BLaER1 (cell line): Measurements from ENCODE around the gene LHPP.
A peak's percentile ranks its signal among the peaks of the same experiment; 100 is the strongest.

Source experiments
- H3K27ac ChIP-seq: shearing (Covaris generic); formaldehyde crosslinking; 2 replicates; pipeline ENCODE4 v1.8.1; 2022
- H3K27me3 ChIP-seq: shearing (Covaris generic); formaldehyde crosslinking; 2 replicates; pipeline ENCODE4 v1.8.1; 2022
- H3K36me3 ChIP-seq: shearing (Covaris generic); formaldehyde crosslinking; 2 replicates; pipeline ENCODE4 v1.8.1; 2022
- H3K4me1 ChIP-seq: shearing (Covaris generic); formaldehyde crosslinking; 2 replicates; pipeline ENCODE4 v1.8.1; 2022
- H3K4me2 ChIP-seq: shearing (Covaris generic); formaldehyde crosslinking; 2 replicates; pipeline ENCODE4 v1.8.1; 2022
- H3K4me3 ChIP-seq: shearing (Covaris generic); formaldehyde crosslinking; 2 replicates; pipeline ENCODE4 v1.8.1; 2022
- H3K9ac ChIP-seq: shearing (Covaris generic); formaldehyde crosslinking; 2 replicates; pipeline ENCODE4 v1.8.1; 2022
- H3K9me3 ChIP-seq: shearing (Covaris generic); formaldehyde crosslinking; 2 replicates; pipeline ENCODE4 v1.8.1; 2022
- H4K20me1 ChIP-seq: shearing (Covaris generic); formaldehyde crosslinking; 2 replicates; pipeline ENCODE4 v1.8.1; 2022
- Cebpa-rat ChIP-seq: shearing (Covaris generic); IDR thresholded peaks from 2 replicates; pipeline ENCODE4 v1.8.1; 2022

Gene LHPP

GRCh38 chr10:124624466-124624865 lies 162.8 kb downstream of the LHPP start:
- Histone ChIP-seq H3K4me1 (peaks cover 100% of the 10 kb centered on the region), H3K27ac (peak overlapping the region; percentile 35; the same call in 1 of the 2 replicates), H3K4me3 (no peak overlapping the region; the same call in 1 of the 2 replicates), H3K9ac (peak overlapping the region; percentile 8; the same call in 1 of the 2 replicates), H3K36me3 (peaks cover 6% of the 10 kb centered on the region; the same call in 1 of the 2 replicates), H3K9me3 (no peaks in the 10 kb centered on the region), H4K20me1 (peaks cover 100% of the 10 kb centered on the region), H3K4me2 (peak overlapping the region; percentile 96), H3K27me3 (peaks cover 41% of the 10 kb centered on the region)
- TF ChIP-seq Cebpa-rat = no peak

DNA sequence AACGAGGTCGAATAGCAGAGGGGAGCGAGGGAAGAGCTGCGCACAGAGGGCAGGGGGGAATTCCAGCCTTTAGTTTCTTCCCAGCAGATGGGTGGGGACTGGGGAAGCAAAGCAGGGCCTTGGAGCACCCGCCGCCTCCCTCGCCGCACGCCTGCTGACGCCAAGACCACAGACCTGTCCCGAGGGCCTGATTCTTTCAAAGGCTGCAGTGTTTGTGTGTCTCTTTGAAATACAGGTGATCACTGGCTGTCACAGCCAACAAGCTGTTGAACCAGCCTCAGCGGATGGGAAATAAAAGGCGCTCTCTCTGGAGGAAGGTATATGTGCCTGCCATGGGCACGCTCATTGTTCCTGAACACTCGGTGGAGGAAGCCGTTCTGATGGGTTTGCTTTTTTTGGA lies 163.3 kb downstream of the LHPP start:
- peak overlapping the region; percentile 96 for H3K4me2 ChIP-seq
- no peaks in the 10 kb centered on the region for H3K9me3 ChIP-seq
- H4K20me1 ChIP-seq = peaks cover 100% of the 10 kb centered on the region
- H3K27ac ChIP-seq = no peak overlapping the region
- H3K36me3 ChIP-seq = peaks cover 6% of the 10 kb centered on the region; the same call in 1 of the 2 replicates
- H3K27me3 ChIP-seq = peaks cover 41% of the 10 kb centered on the region
- no peak for TF ChIP-seq Cebpa-rat
- H3K4me1 ChIP-seq = peaks cover 100% of the 10 kb centered on the region
- no peak overlapping the region for H3K9ac ChIP-seq
- H3K4me3 ChIP-seq = no peak overlapping the region; the same call in 1 of the 2 replicates

DNA sequence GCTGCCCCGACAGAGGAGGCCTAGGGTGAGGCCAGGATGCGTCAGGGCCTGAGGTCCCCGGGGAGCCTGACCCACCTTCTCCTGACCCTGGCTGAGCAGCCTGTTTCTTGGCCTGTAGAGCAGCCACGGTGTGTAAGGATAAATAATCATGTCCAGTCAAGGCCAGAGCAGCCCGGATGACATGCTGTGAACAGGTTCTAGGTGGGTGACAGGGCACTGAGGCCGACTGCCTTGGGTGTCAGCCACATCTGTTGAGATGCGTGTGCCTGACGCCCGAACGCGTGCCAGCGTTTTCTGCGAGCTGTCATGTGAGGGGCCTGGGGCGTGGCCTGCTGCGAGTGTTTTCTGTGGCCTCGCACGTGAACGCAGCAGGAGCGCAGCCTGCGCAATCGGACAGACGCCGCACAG lies 164.2 kb downstream of the LHPP start:
- Histone ChIP-seq H3K9me3 (no peaks in the 10 kb centered on the region), H3K4me1 (peaks cover 100% of the 10 kb centered on the region), H3K27ac (peak overlapping the region; percentile 57; the same call in 1 of the 2 replicates), H4K20me1 (peaks cover 100% of the 10 kb centered on the region), H3K27me3 (peaks cover 41% of the 10 kb centered on the region), H3K4me3 (no peak overlapping the region), H3K4me2 (peak overlapping the region; percentile 96), H3K9ac (0 out of 2 replicates have a peak overlapping the region, but pooled peaks have one; percentile 36), H3K36me3 (peaks cover 6% of the 10 kb centered on the region; the same call in 1 of the 2 replicates)
- no peak for TF ChIP-seq Cebpa-rat

DNA sequence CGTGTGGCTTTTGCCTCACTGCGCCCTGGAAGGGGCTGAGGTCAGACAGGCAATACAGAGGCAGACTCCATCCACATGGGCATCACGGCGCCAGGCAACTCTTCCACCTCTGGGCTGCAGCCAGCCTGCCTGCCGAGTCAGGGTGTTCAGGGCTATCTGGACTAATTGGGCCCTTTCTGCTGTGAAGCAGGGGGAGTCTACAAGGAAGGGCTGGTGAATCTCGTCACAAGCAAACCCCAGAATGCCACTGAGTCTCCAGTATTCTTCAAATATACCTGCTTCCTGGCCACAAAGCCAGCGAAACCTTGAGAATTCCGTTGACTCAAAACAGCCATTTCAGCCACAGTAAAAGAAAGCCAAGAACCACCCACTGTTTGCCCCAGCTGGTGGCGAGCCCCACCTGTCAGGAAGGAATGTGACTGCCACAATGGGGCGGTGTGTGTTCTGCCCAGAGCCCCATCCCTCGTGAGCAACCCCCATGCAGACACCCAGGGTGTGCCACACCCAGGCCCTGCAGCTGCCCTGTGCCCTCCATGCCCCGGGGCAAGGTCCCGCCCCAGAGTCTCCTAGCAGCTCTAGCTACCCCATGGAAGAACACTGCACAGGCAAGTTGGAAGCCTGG lies 165.2 kb downstream of the LHPP start:
- Histone ChIP-seq H3K27ac (peak overlapping the region; percentile 50; the same call in 1 of the 2 replicates), H3K9me3 (no peaks in the 10 kb centered on the region), H3K27me3 (peaks cover 41% of the 10 kb centered on the region), H3K36me3 (peaks cover 10% of the 10 kb centered on the region; the same call in 1 of the 2 replicates), H4K20me1 (peaks cover 100% of the 10 kb centered on the region), H3K4me1 (peaks cover 100% of the 10 kb centered on the region), H3K4me3 (no peak overlapping the region; the same call in 1 of the 2 replicates), H3K4me2 (peak overlapping the region; percentile 96), H3K9ac (no peak overlapping the region; the same call in 1 of the 2 replicates)
- no peak for TF ChIP-seq Cebpa-rat

- H3K36me3 ChIP-seq = peaks cover 15% of the 10 kb centered on the region; the same call in 1 of the 2 replicates
- peaks cover 99% of the 10 kb centered on the region for H3K4me1 ChIP-seq
- peak overlapping the region; percentile 96 for H3K4me2 ChIP-seq
- peaks cover 100% of the 10 kb centered on the region for H4K20me1 ChIP-seq
- peak overlapping the region; percentile 73 for H3K27ac ChIP-seq
- peak overlapping the region; percentile 44 for H3K9ac ChIP-seq
- no peak overlapping the region; the same call in 1 of the 2 replicates for H3K4me3 ChIP-seq
- TF ChIP-seq Cebpa-rat = no peak
- H3K27me3 ChIP-seq = peaks cover 29% of the 10 kb centered on the region
- no peaks in the 10 kb centered on the region for H3K9me3 ChIP-seq
These were observed 166.4 kb downstream of the LHPP start for GRCh38 chr10:124627866-124628675.

GRCh38 chr10:124628676-124629021 lies 167.0 kb downstream of the LHPP start:
- Histone ChIP-seq H3K4me1 (peaks cover 94% of the 10 kb centered on the region), H3K9ac (peak overlapping the region; percentile 44), H3K9me3 (no peaks in the 10 kb centered on the region), H3K4me3 (no peak overlapping the region; the same call in 1 of the 2 replicates), H4K20me1 (peaks cover 100% of the 10 kb centered on the region), H3K27ac (peak overlapping the region; percentile 73), H3K27me3 (peaks cover 24% of the 10 kb centered on the region), H3K36me3 (peaks cover 15% of the 10 kb centered on the region), H3K4me2 (peak overlapping the region; percentile 96)
- no peak for TF ChIP-seq Cebpa-rat

DNA sequence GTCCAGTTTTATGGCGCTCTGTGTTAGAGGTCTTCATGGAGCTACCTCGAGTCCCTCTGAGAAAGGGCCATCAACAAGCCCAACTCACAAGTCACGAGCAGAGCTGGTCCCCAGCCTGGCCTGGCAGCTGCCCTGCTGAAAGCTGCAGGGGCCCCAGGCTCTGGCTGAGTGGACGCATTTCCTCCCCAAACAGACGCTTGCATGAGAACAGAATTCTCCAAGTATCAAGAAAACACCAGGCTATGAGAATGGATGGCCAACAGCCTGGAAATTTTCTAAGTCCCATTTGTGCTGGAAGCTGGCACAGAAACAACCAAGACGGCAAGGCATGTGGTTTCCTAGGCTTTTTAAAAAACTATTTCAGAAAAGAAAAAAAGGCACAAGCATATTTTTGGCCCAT lies 167.8 kb downstream of the LHPP start:
- TF ChIP-seq Cebpa-rat = no peak
- peaks cover 86% of the 10 kb centered on the region for H3K4me1 ChIP-seq
- peak overlapping the region; percentile 96 for H3K4me2 ChIP-seq
- H4K20me1 ChIP-seq = peaks cover 100% of the 10 kb centered on the region
- peaks cover 16% of the 10 kb centered on the region; the same call in 1 of the 2 replicates for H3K27me3 ChIP-seq
- peak overlapping the region; percentile 73 for H3K27ac ChIP-seq
- H3K9me3 ChIP-seq = peaks cover 6% of the 10 kb centered on the region
- H3K4me3 ChIP-seq = no peak overlapping the region
- peak overlapping the region; percentile 44 for H3K9ac ChIP-seq
- peaks cover 22% of the 10 kb centered on the region for H3K36me3 ChIP-seq

DNA sequence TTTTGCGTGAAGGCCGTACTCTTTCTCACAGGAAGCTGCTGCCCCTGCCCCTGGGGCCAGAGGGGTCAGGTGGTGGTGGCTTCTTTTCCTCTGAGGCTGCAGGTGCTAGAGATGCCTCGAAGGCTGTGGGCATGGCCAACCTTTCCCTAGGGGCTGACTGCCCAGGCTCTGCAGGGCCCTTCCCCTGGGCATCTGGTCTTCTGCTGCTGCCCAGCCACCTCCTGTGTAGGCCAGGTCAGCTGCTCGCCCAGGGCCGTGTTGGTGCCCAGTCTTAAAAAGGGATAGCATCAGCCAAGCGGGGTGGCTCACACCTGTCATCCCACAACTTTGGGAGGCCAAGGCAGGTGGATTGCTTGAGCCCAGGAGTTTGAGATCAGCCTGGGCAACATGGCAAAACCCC lies 168.2 kb downstream of the LHPP start:
- H3K4me2 ChIP-seq = peak overlapping the region; percentile 96
- H3K9me3 ChIP-seq = peaks cover 9% of the 10 kb centered on the region
- peak overlapping the region; percentile 44; the same call in 1 of the 2 replicates for H3K9ac ChIP-seq
- H3K4me1 ChIP-seq = peaks cover 82% of the 10 kb centered on the region
- TF ChIP-seq Cebpa-rat = no peak
- peaks cover 12% of the 10 kb centered on the region; the same call in 1 of the 2 replicates for H3K27me3 ChIP-seq
- H3K27ac ChIP-seq = peak overlapping the region; percentile 73; the same call in 1 of the 2 replicates
- H4K20me1 ChIP-seq = peaks cover 100% of the 10 kb centered on the region
- peaks cover 25% of the 10 kb centered on the region for H3K36me3 ChIP-seq
- H3K4me3 ChIP-seq = no peak overlapping the region

DNA sequence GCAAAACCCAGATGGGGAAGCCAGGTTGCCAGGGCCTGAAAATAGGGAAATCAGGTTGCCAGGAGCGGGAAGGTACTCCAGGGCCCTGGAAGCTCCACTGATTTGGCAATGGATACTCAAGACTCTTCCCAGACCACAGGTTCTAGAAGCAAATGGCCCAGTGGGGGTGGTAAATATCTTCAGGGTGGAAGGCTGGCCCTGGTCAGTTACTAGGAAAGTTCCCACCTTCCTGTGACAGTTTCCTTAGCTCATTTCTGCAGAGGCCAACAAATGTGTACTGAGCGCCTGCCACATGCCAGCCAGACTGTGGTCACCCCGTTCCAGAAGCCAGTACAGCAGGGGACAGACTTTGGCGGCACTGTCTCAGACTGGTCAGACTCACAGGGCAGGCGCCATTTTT lies 168.9 kb downstream of the LHPP start:
- H4K20me1 ChIP-seq = peaks cover 98% of the 10 kb centered on the region
- peaks cover 9% of the 10 kb centered on the region for H3K9me3 ChIP-seq
- H3K4me3 ChIP-seq = no peak overlapping the region
- peaks cover 6% of the 10 kb centered on the region; the same call in 1 of the 2 replicates for H3K27me3 ChIP-seq
- peak overlapping the region; percentile 96 for H3K4me2 ChIP-seq
- peaks cover 29% of the 10 kb centered on the region for H3K36me3 ChIP-seq
- peaks cover 76% of the 10 kb centered on the region for H3K4me1 ChIP-seq
- H3K9ac ChIP-seq = no peak overlapping the region
- TF ChIP-seq Cebpa-rat = no peak
- H3K27ac ChIP-seq = no peak overlapping the region
